HUDEP-2 (cell line): ENCODE results near the gene UQCC3.
"Not testable (repeated sequence)": the region's sequence is repeated elsewhere in the genome, so short reads cannot be mapped to it uniquely, and the experiment has no call there.

ENCODE experiments used
- DNase-seq, 76 experiments: peaks; one replicate each; lab custom pipeline; 2025; ENCODE audit not compliant: unreplicated experiment in 76 of 76; lab: John Stamatoyannopoulos, UW

The UQCC3 gene

GRCh38 chr11:62671608-62672389 is at the start of gene UQCC3, which contains the start of gene LBHD1:
UQCC3 (plus strand) TSS chr11:62671673; CDS start chr11:62671746, 73 bp downstream.
LBHD1 (minus strand) TSS chr11:62672267; CDS start chr11:62670031, 2,236 bp downstream.
- DNase-seq: peak in 68 of 76 experiments; percentile 32 to 93 (median 68)

DNA sequence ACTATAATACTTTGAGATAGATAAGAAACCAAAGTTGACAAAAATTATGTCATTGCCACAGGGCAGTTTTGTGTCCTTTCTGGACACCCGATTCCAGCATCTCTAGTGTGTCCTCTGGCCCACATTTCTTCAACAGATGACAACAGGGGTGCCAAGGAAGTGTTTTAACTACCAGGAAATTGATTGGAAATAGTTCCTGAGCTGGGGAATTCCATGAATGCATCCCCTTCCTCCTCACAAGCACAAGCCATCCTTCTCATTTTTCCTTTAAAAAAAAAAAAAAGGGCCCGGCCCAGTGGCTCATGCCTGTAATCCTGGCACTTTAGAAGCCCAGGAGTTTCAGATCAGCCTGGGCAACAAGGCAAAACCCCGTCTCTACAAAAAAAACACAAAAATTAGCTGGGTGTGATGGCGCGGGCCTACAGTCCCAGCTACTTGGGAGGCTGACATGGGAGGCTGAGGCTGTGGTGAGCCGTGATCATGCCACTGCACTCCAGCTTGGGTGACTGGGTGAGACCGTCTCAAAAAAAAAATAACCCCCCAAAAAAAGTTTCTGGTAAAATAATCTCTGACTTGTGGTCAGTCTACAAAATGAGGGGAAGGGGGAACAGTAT is 48.9 kb upstream of the UQCC3 start:
- DNase-seq: no peak

GRCh38 chr11:62627713-62628112 is 43.8 kb upstream of the UQCC3 start:
- peak in 1 of 76 experiments; percentile 12 for DNase-seq

- DNase-seq: peak in 6 of 76 experiments; percentile 2 to 28 (median 12)
Measured at GRCh38 chr11:62632492-62632891, 39.0 kb upstream of the UQCC3 start.

- no peak for DNase-seq
Measured at GRCh38 chr11:62644220-62644619, 27.3 kb upstream of the UQCC3 start.

- no peak for DNase-seq
Measured at GRCh38 chr11:62645671-62645945, 25.9 kb upstream of the UQCC3 start.

- peak in 74 of 76 experiments; percentile 81 to 99 (median 97) for DNase-seq
Measured at GRCh38 chr11:62645946-62646824, 25.3 kb upstream of the UQCC3 start, which contains the start of gene GANAB. GANAB (minus strand) TSS chr11:62646613; CDS start chr11:62646599, 14 bp downstream.

GRCh38 chr11:62646825-62647608 is 24.5 kb upstream of the UQCC3 start:
- DNase-seq: peak in 1 of 76 experiments; percentile 16

GRCh38 chr11:62647609-62648005 is 23.9 kb upstream of the UQCC3 start:
- DNase-seq: no peak

DNA sequence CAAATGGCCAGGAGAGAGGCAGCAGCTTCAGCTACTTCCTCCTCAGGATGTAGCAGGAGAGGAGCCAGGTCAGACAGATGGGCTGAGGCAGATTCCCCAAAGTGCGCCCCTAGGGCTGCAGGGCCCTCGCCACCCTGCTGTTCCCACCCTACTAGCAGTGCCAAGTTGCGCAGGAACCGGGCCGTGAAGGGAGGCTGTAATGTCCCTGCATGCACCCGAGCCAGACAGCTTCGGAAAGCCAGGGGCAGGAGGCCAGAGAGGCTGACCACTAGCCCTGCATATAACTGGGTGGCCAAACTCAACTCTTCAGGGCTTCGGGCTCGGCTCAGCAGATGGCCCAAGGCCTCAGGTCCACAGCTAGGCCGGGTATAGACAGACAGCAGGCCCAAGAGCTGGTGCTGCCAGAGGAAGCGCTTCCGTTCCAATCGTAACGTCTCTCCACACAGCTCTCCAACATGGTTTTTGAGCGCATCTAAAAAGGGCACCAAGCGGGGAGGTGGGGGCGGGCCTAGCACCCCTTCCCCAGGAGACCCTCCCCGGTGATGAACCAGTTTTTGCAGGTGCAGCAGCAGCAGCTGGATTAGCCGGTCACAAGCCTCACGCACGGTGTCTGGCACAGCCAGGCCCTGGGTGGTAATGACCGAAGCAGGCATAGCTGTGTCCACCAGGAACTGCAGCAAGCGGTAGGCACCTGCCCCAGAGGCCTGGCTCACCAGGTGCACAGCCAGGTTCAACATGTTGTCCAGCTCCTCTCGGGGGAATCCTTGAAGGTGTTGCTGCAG is 23.1 kb upstream of the UQCC3 start:
- no peak for DNase-seq

- no peak for DNase-seq
Measured at GRCh38 chr11:62648967-62649364, 22.5 kb upstream of the UQCC3 start.

- DNase-seq: no peak
Measured at GRCh38 chr11:62649486-62649885, 22.0 kb upstream of the UQCC3 start.

DNA sequence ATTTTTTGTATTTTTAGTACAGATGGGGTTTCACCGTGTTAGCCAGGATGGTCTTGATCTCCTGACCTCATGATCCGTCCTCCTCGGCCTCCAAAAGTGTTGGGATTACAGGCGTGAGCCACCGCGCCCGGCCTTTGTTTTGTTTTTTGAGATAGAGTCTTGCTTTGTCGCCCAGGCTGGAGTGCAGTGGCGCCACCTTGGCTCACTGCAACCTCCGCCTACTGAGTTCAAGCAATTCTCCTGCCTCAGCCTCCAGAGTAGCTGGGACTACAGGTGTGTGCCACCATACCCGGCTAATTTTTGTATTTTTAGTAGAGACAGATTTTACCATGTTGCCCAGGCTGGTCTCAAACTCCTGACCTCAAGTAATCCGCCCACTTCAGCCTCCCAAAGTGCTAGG is 21.2 kb upstream of the UQCC3 start:
- not testable (repeated sequence) for DNase-seq

GRCh38 chr11:62652161-62653006 is 19.1 kb upstream of the UQCC3 start:
- DNase-seq: peak in 2 of 76 experiments; percentile 12 to 50

DNA sequence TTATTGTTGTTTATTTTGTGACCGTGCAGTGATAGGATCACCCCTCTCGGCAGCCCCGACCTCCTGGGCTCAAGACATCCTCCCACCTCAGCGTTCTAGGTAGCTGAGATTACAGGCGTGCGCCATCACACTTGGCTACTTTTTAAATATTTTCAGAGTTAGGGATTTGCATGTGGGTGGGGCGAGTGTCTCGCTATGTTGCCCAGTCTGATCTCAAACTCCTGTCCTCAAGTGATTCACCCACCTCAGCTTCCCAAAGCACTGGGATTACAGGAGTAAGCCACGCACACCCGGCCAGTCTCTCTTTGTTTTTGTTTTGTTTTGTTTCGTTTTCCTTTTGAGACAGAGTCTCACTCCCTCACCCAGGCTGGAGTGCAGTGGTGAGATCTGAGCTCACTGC is 17.2 kb upstream of the UQCC3 start:
- DNase-seq: no peak

- no peak for DNase-seq
Measured at GRCh38 chr11:62656796-62657429, 14.6 kb upstream of the UQCC3 start.

DNA sequence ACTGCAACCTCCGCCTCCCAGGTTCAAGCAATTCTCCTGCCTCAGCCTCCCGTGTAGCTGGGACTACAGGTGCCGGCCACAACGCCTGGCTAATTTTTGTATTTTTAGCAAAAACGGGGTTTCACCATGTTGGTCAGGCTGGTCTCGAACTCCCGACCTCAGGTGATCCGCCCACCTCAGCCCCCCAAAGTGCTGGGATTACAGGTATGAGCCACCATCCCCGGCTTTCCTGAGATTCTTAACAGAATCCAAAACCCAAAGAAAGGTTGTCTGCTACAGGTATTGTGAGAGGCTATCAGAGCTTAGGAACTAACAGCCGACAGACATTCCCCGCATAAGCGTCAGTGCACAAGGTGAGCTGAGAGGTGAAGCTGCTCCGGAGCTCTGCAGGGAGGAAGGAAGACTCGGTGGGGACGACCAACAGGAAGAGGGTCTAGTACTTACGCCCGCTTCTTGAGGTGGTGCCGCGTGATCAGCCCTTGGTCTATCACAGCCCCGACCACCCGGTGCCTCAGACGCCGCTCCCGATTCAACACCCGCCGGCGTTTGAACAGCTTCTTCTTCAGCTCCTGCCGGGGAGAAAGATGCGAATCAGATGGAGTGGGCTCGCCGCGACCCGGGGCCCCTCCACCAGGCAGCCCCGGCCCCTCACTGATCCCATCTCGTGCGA is 6.9 kb upstream of the UQCC3 start:
- DNase-seq: peak in 9 of 76 experiments; percentile 48 to 64 (median 55)
